ENCODE results near the gene FOXF2.

The FOXF2 gene

DNA sequence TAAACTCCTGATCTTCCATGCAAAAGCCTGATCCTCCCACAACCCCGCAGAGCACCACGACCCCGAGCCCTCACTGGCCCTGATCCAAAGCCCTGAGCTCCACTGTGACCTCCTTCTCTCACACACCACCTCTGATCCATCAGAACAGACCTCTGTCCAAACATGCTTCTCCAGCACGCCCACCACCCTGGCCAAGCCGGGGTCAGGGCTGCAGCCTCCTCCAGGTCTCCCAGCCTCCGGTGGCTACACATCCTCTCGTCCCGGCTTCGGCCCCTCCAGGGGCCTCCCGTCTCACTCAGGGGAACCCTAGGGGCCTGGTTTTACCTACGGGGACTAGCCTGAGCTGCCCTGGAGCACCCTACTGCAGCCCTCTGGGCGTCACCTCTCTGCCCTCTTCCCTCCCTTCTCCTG is 49.1 kb downstream of the FOXF2 start:
- FAIRE-seq = no peak
- no peak for DNase-seq (ENCODE audit: insufficient read length, low spot score)

DNA sequence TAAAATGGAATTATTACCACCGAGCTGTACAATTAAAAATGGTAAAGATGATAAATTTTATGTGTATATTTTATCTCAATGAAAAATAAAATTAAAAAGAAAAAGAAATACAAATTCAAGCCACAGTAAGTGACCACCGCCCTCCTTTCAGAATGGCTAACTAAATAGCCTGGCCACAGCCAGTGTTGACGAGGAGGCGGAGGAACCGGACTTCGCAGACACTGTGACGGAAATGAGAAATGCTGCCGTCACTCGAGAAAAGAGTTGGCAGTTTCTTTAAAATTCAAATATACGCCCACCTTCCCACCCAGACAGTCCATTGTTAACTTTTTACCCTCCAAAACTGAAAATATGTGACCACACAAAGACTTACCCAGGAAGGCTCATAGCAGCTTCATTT is 50.0 kb downstream of the FOXF2 start:
- DNase-seq (ENCODE audit: insufficient read length, low spot score) (no peak), FAIRE-seq (no peak)

DNA sequence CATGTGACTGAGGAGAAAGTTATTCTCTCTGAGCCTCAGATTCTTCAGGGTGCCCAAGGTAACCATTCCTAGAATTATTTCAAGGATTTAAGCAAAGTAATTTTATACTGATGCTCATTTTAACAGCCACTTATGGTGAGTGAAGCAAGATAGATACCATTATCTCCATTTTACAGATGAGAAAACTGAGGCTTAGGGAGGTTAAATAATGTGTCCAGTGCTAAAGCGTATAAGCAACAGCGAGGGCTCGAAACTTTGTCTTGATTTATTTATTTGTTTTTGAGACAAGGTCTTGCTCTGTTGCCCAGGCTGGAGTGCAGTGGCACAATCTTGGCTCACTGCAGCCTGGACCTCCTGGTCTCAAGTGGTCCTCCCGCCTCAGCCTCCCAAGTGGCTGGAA is 53.6 kb downstream of the FOXF2 start:
- FAIRE-seq (no peak), DNase-seq (ENCODE audit: insufficient read length, low spot score) (no peak)

All from GM19239 (cell line).